Measurements from ENCODE around the gene PLXNA2. TPM values are rescaled to one million over a fixed set of nuclear protein-coding genes. Genes with fewer than 3 reads are reported as not detected.

The PLXNA2 gene
- total and polyA plus RNA-seq, 2 of the 4 experiments (the other 2 are of a cell fraction), result 0.72 to 1.1 TPM

DNA sequence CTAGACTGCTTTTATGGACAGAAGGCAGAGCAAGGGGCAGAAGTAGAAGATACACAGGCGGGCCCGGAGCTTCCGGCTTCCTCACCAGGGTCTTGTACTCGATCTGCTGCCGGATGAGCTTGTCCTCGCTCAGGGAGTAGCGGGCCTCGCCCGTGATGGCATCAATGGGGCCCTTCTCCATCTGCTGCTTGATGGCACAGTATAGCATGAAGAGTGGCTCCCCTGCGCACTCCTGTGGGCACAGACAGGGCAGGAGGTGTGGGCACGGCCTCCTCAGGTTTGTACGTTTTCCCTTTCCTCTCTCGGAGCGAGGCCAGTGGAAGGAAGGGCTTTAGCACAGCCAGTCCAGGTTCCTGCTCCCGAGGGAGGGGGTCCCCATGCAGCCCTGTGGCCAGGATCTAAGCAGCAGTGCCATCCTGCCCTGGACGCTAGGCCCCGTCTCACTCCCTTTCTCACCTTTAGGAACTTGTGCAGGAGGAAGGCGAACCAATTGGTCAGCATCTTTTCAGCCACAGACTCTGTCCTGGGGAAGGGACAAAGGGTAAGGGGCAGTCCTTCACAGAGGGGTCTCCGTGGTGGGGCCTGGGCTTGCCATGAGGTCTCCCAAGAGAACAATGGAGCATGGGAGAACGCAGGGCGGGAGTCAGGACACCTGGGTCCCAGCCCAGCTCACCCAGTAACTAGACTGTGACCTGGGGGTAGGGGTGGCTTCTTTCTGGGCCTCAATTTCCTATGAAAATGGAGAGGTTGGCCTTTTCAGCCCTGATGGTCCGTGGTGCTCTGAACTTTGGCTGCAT, 204.4 kb downstream of the PLXNA2 start:
- no TSS peak for BruUV-seq (replicated peaks)
- DNase-seq, result no peak
- intact Hi-C loops (cut with micrococcal nuclease), result no loop called here

More for the DNA sequence above, 204.4 kb downstream of the PLXNA2 start:
- H2AK9ac ChIP-seq (replicated peaks; ENCODE audit: low read depth, low read length, poor library complexity), result no peak overlapping the region
- dilution Hi-C loops (cut with HindIII; ENCODE audit: low sequenced_read_pairs, unreplicated experiment), result no loop called here
- no peak overlapping the region for H2BK5ac ChIP-seq (ENCODE audit: low read depth, low read length, poor library complexity, severe bottlenecking)
- H3K23ac ChIP-seq (ENCODE audit: low read depth, low read length), result no peak overlapping the region
- POLR2A ChIA-PET (ENCODE audit: unreplicated experiment), result no interaction called here
- H3K27me3 ChIP-seq (ENCODE audit: control insufficient read depth, insufficient read depth, low read length), result no peaks in the 10 kb centered on the region
- H3K79me1 ChIP-seq (ENCODE audit: low read depth in 1 of 2, low read length in 2 of 2), result no peaks in the 10 kb centered on the region
- H2BK20ac ChIP-seq (ENCODE audit: low read depth, low read length), result no peak overlapping the region
- CTCF ChIA-PET, result no interaction called here
- H3K56ac ChIP-seq (ENCODE audit: extremely low read depth, insufficient read depth, low read length), result no peak overlapping the region
- H4K91ac ChIP-seq (ENCODE audit: insufficient read depth, low read depth, low read length), result no peak overlapping the region
- H3K4me3 ChIP-seq (ENCODE audit: insufficient read depth, low read depth, low read length), result no peak overlapping the region
- H3K4ac ChIP-seq (ENCODE audit: low read depth, low read length), result no peak overlapping the region
- H3K27ac ChIP-seq (ENCODE audit: insufficient read depth, low read length), result no peak overlapping the region
- H3K18ac ChIP-seq (ENCODE audit: low read depth, low read length), result no peak overlapping the region
- no peaks in the 10 kb centered on the region; the same call in 1 of the 2 replicates for H3K9me1 ChIP-seq (ENCODE audit: insufficient read depth, low read length)
- no peak overlapping the region for H2AK5ac ChIP-seq (ENCODE audit: low read depth, low read length)
- H3K4me2 ChIP-seq (ENCODE audit: low read depth, low read length), result no peak overlapping the region
- no peak overlapping the region for H4K8ac ChIP-seq (ENCODE audit: low read depth in 2 of 2, low read length in 2 of 2)
- no peak for ATAC-seq (ENCODE audit: low read depth)
- no peaks in the 10 kb centered on the region for H3K4me1 ChIP-seq (ENCODE audit: control insufficient read depth, insufficient read depth, low read length)
- no peak overlapping the region for H2BK120ac ChIP-seq (ENCODE audit: low read depth, low read length)
- no peaks in the 10 kb centered on the region for H3K36me3 ChIP-seq (ENCODE audit: control insufficient read depth, insufficient read depth, low read length)
- in situ Hi-C loops (cut with MboI; ENCODE audit: low sequenced_read_pairs), result no loop called here
- no peak overlapping the region for H4K5ac ChIP-seq (ENCODE audit: low read depth, low read length)
- no peaks in the 10 kb centered on the region for H3K9me3 ChIP-seq (ENCODE audit: control insufficient read depth, insufficient read depth, low read length)
- WGBS, 2 experiments (ENCODE audit: extremely low coverage in 2 of 2, insufficient read length in 1 of 2), result 67% methylated on average over 10 of the region's 22 CpGs; no CpG with 5 or more reads in 1 of the 2 experiments
- H4K20me1 ChIP-seq (ENCODE audit: insufficient read depth, low read length), result no peaks in the 10 kb centered on the region
- H2AFZ ChIP-seq (replicated peaks; ENCODE audit: low read length, poor library complexity), result no peak overlapping the region
- TF ChIP-seq CEBPB (IDR thresholded peaks at IDR 0.05; ENCODE audit: low read depth, low read length) (no peak), MAZ (IDR thresholded peaks at IDR 0.05; ENCODE audit: borderline replicate concordance, low read depth, low read length) (no peak)
- TF ChIP-seq, protein P1, sequence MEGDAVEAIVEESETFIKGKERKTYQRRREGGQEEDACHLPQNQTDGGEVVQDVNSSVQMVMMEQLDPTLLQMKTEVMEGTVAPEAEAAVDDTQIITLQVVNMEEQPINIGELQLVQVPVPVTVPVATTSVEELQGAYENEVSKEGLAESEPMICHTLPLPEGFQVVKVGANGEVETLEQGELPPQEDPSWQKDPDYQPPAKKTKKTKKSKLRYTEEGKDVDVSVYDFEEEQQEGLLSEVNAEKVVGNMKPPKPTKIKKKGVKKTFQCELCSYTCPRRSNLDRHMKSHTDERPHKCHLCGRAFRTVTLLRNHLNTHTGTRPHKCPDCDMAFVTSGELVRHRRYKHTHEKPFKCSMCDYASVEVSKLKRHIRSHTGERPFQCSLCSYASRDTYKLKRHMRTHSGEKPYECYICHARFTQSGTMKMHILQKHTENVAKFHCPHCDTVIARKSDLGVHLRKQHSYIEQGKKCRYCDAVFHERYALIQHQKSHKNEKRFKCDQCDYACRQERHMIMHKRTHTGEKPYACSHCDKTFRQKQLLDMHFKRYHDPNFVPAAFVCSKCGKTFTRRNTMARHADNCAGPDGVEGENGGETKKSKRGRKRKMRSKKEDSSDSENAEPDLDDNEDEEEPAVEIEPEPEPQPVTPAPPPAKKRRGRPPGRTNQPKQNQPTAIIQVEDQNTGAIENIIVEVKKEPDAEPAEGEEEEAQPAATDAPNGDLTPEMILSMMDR (conservative IDR thresholded peaks at IDR 0.05; ENCODE audit: low read depth, low read length), result no peak
- no peak overlapping the region for H3K14ac ChIP-seq (replicated peaks; ENCODE audit: low read depth, low read length)
- no peak overlapping the region for H2BK15ac ChIP-seq (ENCODE audit: low read depth, low read length)
- H3K9ac ChIP-seq (ENCODE audit: low read depth, low read length), result no peak overlapping the region
